ENCODE measurements around the gene S1PR5. TPM values are rescaled to one million over a fixed set of nuclear protein-coding genes. Genes with fewer than 3 reads are reported as not detected.
"Not testable (repeated sequence)": the region's sequence is repeated elsewhere in the genome, so short reads cannot be mapped to it uniquely, and the experiment has no call there.

The S1PR5 gene
- total RNA-seq, 4 donors from 2014 or later, result 1.8 to 2.6 TPM; not detected in 2

DNA sequence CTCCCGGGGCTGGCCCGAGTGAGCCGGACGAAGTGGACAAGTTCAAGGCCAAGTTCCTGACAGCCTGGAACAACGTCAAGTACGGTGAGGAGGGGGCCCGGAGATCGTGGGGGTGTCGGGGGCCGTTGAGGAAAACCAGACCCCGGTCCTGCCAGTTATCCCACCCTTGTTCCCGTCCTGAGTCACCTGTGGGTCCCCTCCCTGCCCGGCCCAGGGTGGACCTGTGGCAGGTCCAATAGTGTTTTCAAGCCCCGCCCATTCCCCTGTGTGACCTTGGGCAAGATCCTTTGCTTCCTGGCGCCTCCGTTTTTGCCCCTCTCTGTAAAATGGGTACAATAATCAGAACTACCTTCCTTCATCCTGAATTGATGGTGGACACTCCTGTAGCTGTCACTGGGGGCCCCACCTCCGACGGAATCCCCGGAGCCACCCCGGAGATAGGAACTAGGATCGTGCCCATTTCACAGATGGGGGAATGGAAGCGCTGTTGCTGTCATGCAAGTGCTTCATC, 27.1 kb upstream of the S1PR5 start:
- no peaks in the 10 kb centered on the region for H3K36me3 ChIP-seq
- peaks cover 0 to 4% of the 10 kb centered on the region in 2 donors for H3K4me1 ChIP-seq
- H3K27ac ChIP-seq, result peak overlapping the region; percentile 78 to 93
- H3K9me3 ChIP-seq, result no peaks in the 10 kb centered on the region
- H3K27me3 ChIP-seq, result no peaks in the 10 kb centered on the region
- intact Hi-C loops (cut with DNase I; ENCODE audit: low total_unique reads), result no loop called here
- H3K4me3 ChIP-seq, result peak overlapping the region; percentile 59 to 95
- TF ChIP-seq POLR2A (IDR thresholded peaks at IDR 0.05), result no peak
- TF ChIP-seq, protein P1, sequence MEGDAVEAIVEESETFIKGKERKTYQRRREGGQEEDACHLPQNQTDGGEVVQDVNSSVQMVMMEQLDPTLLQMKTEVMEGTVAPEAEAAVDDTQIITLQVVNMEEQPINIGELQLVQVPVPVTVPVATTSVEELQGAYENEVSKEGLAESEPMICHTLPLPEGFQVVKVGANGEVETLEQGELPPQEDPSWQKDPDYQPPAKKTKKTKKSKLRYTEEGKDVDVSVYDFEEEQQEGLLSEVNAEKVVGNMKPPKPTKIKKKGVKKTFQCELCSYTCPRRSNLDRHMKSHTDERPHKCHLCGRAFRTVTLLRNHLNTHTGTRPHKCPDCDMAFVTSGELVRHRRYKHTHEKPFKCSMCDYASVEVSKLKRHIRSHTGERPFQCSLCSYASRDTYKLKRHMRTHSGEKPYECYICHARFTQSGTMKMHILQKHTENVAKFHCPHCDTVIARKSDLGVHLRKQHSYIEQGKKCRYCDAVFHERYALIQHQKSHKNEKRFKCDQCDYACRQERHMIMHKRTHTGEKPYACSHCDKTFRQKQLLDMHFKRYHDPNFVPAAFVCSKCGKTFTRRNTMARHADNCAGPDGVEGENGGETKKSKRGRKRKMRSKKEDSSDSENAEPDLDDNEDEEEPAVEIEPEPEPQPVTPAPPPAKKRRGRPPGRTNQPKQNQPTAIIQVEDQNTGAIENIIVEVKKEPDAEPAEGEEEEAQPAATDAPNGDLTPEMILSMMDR (IDR thresholded peaks at IDR 0.05), result no peak
- peak in 1 of 2 donors; percentile 25 for DNase-seq

DNA sequence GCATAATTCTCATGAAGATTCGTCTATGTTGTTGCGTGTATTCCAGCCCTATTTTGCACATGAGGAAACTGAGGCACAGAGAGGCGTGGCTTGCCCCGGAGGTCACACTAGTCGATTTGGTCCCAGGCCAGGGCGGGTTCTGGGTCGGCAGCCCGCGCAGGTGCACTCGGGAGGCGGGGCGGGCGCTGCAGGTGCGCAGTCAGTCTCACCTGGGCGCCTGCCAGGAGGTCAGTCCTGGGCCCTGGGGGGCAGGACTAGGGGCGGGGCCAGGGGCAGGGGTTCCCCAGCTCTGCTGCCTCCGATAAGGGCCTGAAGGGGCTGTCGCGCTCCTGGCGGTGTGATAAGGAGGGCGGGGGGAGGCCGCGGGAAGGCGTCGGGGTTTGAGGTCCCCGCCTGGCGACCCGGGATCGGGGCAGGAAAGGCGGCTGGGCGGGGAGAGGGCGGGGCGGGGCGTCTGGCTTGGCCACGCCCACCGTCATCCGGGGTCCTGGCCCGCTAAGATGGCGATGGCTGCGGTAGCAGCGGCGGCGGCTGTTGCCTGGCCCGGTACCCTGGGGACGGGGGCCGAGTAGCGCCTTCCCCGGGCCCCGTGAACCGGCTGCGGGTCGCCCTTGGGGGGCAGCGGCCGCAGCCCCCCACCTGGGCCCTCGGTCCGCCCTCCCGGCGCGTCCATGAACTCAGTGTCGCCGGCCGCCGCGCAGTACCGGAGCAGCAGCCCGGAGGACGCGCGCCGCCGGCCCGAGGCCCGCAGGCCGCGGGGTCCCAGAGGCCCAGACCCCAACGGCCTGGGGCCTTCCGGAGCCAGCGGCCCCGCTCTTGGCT, 26.4 kb upstream of the S1PR5 start, which contains the start of gene ATG4D:
ATG4D (plus strand) TSS at position 485 of the 822 bp plus-strand sequence; CDS start at position 672, 187 bp downstream.
- peak; percentile 69 to 80 for DNase-seq
- intact Hi-C loops (cut with DNase I; ENCODE audit: low total_unique reads), result no loop called here
- TF ChIP-seq, protein P1 (IDR thresholded peaks at IDR 0.05), result no peak
- TF ChIP-seq POLR2A (IDR thresholded peaks at IDR 0.05), result peak in 1 of 2 donors; percentile 75

DNA sequence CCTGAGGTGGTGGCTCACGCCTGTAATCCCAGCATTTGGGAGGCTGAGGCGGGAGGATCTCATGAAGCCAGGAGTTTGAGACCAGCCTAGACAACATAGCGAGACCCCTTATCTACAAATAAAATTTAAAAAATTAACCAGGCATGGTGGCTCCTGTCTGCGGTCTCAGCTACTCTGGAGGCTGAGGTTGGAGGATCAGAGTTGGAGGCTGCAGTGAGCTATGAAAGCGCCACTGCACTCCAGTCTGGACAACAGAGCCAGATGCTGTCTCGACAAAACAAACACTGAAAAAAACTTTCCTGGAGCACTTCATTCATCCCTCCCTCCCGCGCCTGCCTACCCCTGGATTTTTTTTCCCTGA, 25.8 kb upstream of the S1PR5 start:
- Histone ChIP-seq H3K27ac (peak overlapping the region; percentile 78 to 93), H3K4me3 (peak overlapping the region; percentile 59 to 95), H3K27me3 (no peaks in the 10 kb centered on the region), H3K36me3 (no peaks in the 10 kb centered on the region), H3K9me3 (no peaks in the 10 kb centered on the region), H3K4me1 (peaks cover 0 to 4% of the 10 kb centered on the region in 2 donors)
- TF ChIP-seq POLR2A (IDR thresholded peaks at IDR 0.05), result no peak
- TF ChIP-seq, protein P1 (IDR thresholded peaks at IDR 0.05), result no peak
- DNase-seq, result no peak
- intact Hi-C loops (cut with DNase I; ENCODE audit: low total_unique reads), result no loop called here

More for the DNA sequence above, 26.4 kb upstream of the S1PR5 start, which contains the start of gene ATG4D:
- H3K27ac ChIP-seq, result peak within 1 kb of the TSS; percentile 78 to 93
- peaks cover 0 to 4% of the 10 kb centered on the region in 2 donors for H3K4me1 ChIP-seq
- H3K4me3 ChIP-seq, result peak within 1 kb of the TSS; percentile 59 to 95
- H3K27me3 ChIP-seq, result no peaks in the 10 kb centered on the region
- no peaks in the 10 kb centered on the region for H3K9me3 ChIP-seq
- no peaks in the 10 kb centered on the region for H3K36me3 ChIP-seq

DNA sequence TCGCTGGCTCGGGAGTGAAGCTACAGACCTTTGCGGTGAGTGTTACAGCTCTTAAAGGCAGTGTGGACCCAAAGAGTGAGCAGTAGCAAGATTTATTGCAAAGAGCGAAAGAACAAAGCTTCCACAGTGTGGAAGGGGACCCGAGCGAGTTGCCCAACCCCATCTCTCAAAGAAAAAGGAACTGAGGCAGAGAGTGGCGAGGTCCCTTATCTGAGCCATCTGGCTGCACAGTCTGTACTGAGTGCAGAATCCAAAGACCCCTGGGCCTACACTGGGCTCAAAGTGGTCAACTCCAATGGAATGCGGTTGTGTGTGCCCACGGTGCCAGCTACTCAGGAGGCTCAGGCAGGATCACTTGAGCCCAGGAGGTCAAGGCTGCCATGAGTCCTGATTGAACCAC, 21.8 kb upstream of the S1PR5 start:
- intact Hi-C loops (cut with DNase I; ENCODE audit: low total_unique reads), result not testable (repeated sequence)

DNA sequence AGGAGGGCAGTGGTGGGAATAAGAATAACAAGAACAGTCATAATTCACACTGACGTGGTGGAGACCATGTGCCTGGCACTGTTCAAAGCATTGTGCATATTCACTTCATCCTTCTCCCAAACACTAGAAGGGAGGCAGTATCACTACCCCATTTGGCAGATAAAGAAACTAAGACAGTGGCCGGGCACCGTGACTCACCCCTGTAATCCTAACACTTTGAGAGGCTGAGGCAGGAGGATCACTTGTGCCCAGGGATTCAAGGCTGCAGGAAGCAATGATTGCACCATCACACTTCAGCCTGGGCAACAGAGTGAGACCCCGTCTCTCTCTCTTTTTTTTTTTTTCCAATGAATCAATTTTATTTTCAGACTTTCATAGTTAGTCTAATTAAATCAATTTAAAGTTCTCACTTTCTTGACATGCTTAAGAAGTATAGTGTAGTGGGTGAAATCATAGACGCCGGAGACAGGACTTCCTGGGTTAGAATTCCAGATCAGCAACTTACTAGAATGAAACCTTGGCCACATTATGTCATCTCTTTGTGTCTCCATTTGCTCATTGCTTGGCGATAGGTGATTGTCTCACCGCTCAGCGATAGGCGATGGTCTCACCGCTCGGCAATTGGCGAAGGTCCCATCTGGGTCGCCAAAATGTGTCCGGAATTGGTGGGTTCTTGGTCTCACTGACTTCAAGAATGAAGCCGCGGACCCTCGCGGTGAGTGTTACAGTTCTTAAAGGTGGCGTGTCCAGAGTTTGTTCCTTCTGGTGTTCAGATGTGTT, 21.1 kb upstream of the S1PR5 start:
- Histone ChIP-seq H3K9me3 (no peaks in the 10 kb centered on the region), H3K27ac (no peak overlapping the region), H3K27me3 (no peaks in the 10 kb centered on the region), H3K36me3 (no peaks in the 10 kb centered on the region), H3K4me1 (no peaks in the 10 kb centered on the region), H3K4me3 (no peak overlapping the region)
- DNase-seq, result no peak
- intact Hi-C loops (cut with DNase I; ENCODE audit: low total_unique reads), result no loop called here
- no peak for TF ChIP-seq POLR2A (IDR thresholded peaks at IDR 0.05)
- TF ChIP-seq, protein P1 (IDR thresholded peaks at IDR 0.05), result no peak

More for the DNA sequence above, 21.8 kb upstream of the S1PR5 start:
- not testable (repeated sequence) for H3K9me3 ChIP-seq, H3K4me1 ChIP-seq, H3K4me3 ChIP-seq, H3K27me3 ChIP-seq, H3K36me3 ChIP-seq, H3K27ac ChIP-seq, DNase-seq

All from uterus (tissue), 4 donors.